ENCODE measurements around the gene CCAR1. TPM values are rescaled to one million over a fixed set of nuclear protein-coding genes. Genes with fewer than 3 reads are reported as not detected.
"Not testable (repeated sequence)": the region's sequence is repeated elsewhere in the genome, so short reads cannot be mapped to it uniquely, and the experiment has no call there.

CCAR1 gene
- polyA plus RNA-seq, 3 donors, result 138 to 220 (median 175) TPM

- not testable (repeated sequence) for DNase-seq
Observed at GRCh38 chr10:68820359-68820758, 99.3 kb downstream of the CCAR1 start.

- not testable (repeated sequence) for DNase-seq
Observed at GRCh38 chr10:68822626-68823025, 101.6 kb downstream of the CCAR1 start.

GRCh38 chr10:68826764-68827591 is 105.9 kb downstream of the CCAR1 start, which contains the start of gene STOX1:
STOX1 (plus strand) TSS chr10:68827531; CDS start chr10:68827624, 93 bp downstream.
- peak; percentile 71 for DNase-seq

GRCh38 chr10:68827592-68827959 is 106.5 kb downstream of the CCAR1 start:
- DNase-seq, result not testable (repeated sequence)

- peak; percentile 30 for DNase-seq
Observed at GRCh38 chr10:68828083-68828601, 107.1 kb downstream of the CCAR1 start.

- no peak for DNase-seq
Observed at GRCh38 chr10:68828833-68829232, 107.8 kb downstream of the CCAR1 start.

DNA sequence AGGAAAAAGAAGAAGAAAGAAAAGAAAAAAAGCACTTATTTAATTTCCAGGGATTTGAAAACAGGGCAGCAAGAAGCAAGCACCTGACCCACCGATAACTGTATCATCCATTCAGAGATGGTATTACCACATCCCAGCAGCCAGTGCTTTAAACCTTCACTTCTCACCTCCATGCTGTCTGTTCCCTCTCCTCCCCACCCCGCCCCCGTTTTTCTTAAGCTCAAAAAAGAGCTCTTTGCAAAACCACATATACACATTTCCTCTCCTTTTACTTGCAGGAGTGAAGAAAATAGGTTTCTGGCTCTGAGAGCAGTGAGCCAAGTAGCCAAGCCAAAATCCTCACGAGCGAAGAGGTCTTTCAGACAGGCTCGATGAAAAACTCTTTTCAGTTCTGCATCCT is 108.5 kb downstream of the CCAR1 start:
- DNase-seq, result no peak

GRCh38 chr10:68829952-68830351 is 108.9 kb downstream of the CCAR1 start:
- no peak for DNase-seq

DNA sequence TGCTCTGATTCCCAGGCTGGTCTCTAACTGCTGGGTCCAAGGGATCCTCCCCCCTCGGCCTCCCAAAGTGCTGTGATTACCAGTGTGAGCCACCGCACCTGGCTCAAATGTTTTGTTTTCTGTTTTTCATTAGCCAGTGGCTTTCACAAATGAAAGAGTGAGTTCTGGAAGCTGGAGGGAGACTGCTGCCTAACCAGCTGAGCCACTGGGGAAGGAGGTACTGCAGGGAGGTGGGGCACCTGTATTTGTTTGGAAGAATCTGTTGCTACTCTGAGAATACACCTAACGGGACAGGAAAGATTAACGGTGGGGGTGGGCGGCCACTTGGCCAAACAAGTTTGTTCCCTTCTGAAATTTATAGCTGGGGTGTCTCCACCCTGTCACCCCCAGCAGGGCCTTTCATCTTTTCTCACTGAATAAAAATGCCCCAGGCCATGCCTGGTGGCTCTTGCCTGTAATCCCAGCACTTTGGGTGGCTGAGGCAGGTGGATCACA is 111.0 kb downstream of the CCAR1 start:
- no peak for DNase-seq

GRCh38 chr10:68832601-68833000 is 111.6 kb downstream of the CCAR1 start:
- DNase-seq, result no peak

- DNase-seq, result no peak
Observed at GRCh38 chr10:68837626-68838322, 116.7 kb downstream of the CCAR1 start.

- not testable (repeated sequence) for DNase-seq
Observed at GRCh38 chr10:68840650-68841049, 119.6 kb downstream of the CCAR1 start.

Other genes starting within 250 kb of the CCAR1 start
- gene DNA2, start 249.3 kb upstream of the CCAR1 start, polyA plus RNA-seq (ENCODE audit: insufficient read length in 3 of 3), result 10 to 100 TPM; 10.3 to 14.8 (median 14.6) TPM
- 10 to 100 TPM; 14.9 to 22.4 (median 20.0) TPM for gene SLC25A16, start 193.7 kb upstream of the CCAR1 start, polyA plus RNA-seq (ENCODE audit: insufficient read length in 3 of 3)
- gene TET1, start 160.9 kb upstream of the CCAR1 start, polyA plus RNA-seq (ENCODE audit: insufficient read length in 3 of 3), result 10 to 100 TPM in 1 of 3 donors, 1 to 10 TPM in 2; 9.9 to 10.0 (median 9.9) TPM
- 1 to 10 TPM; 6.0 to 10.0 (median 9.5) TPM for gene STOX1, start 106.3 kb downstream of the CCAR1 start, polyA plus RNA-seq (ENCODE audit: insufficient read length in 3 of 3)
- 10 to 100 TPM; 57.0 to 66.3 (median 63.1) TPM for gene DDX50, start 180.1 kb downstream of the CCAR1 start, polyA plus RNA-seq (ENCODE audit: insufficient read length in 3 of 3)
- gene DDX21, start 234.9 kb downstream of the CCAR1 start, polyA plus RNA-seq (ENCODE audit: insufficient read length in 3 of 3), result 10 to 100 TPM; 49.7 to 56.6 (median 50.4) TPM

Data from renal pelvis (tissue), 4 donors.